DMS 273 treated with DMSO at 0.1 percent for 48 hours (cell line): ENCODE measurements around the gene UMAD1.

Experiments used
- DNase-seq: peaks from one replicate; lab custom pipeline; 2025; lab: John Stamatoyannopoulos, UW

The UMAD1 gene

GRCh38 chr7:7922684-7923385, 282.3 kb downstream of the UMAD1 start:
- DNase-seq: no peak

DNA sequence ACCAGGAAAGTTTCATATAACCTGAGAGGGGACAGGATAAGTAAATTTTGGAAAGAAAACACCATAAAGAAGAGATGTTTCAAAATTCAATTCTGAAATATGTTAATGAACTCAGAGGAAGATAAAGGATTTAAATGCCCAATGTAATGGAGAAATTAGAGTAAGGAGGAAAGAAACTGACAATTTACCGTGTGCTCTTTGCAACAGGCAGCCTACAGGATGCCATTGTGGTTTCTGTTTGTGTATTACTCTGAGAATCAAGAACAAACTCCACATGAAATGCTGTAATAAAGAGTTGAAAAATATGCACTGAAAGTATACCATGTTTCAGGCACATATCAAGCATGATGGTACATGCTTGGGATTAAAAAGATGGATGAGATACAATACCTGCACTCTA, 283.3 kb downstream of the UMAD1 start:
- DNase-seq: no peak

DNA sequence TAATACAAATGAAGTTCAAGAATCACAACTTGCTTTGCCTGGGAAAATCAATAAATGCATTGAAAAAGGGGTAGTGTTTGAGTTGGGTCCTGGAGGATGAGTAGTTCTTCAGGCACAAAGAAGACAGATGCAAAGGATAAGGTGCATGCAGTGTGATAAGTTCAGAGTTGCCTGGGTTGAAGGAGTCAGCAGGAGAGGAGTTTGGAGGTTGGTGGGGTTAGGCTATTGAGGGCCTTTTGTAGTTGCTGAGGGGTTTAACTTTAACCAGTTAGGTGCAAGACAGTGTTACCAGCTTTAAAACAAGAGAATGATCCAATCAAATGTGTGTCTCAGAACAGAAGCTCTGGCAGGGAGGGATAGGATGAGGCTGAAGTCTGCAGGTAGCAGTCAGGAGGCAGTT, 283.8 kb downstream of the UMAD1 start:
- no peak for DNase-seq
